Measurements from ENCODE around the gene ACP6. TPM values are rescaled to one million over a fixed set of nuclear protein-coding genes. Genes with fewer than 3 reads are reported as not detected.

ACP6 gene
- total RNA-seq, 1 experiment from 2014 or later, result 31.5 TPM

GRCh38 chr1:147669469-147670318, 630 bp downstream of the ACP6 start (continued):
- TF ChIP-seq STAT6 (CRISPR knock-in tag; conservative IDR thresholded peaks at IDR 0.05; ENCODE audit: low read depth), result no peak
- TF ChIP-seq ZBTB21 (CRISPR knock-in tag; IDR thresholded peaks at IDR 0.05; ENCODE audit: borderline replicate concordance), result no peak
- no peak for TF ChIP-seq PRRX2 (CRISPR knock-in tag; IDR thresholded peaks at IDR 0.05)
- 0 out of 2 replicates have a peak, but pooled peaks have one; percentile 54 for TF ChIP-seq RELA (CRISPR knock-in tag; IDR thresholded peaks at IDR 0.05; ENCODE audit: borderline replicate concordance)
- no peak for TF ChIP-seq NFATC4 (CRISPR knock-in tag; IDR thresholded peaks at IDR 0.05)
- peak; percentile 47; the same call in 1 of the 2 replicates for TF ChIP-seq MYBL2 (CRISPR knock-in tag; IDR thresholded peaks at IDR 0.05)
- TF ChIP-seq OVOL2 (CRISPR knock-in tag; IDR thresholded peaks at IDR 0.05; ENCODE audit: borderline replicate concordance), result no peak
- TF ChIP-seq USF1 (CRISPR knock-in tag; IDR thresholded peaks at IDR 0.05), result peak; percentile 36; the same call in 1 of the 2 replicates
- no peak for TF ChIP-seq E2F4 (CRISPR knock-in tag; IDR thresholded peaks at IDR 0.05; ENCODE audit: borderline replicate concordance, low read depth)
- no peak for TF ChIP-seq ZMAT4 (CRISPR knock-in tag; IDR thresholded peaks at IDR 0.05)
- no peak for TF ChIP-seq ELF4 (CRISPR knock-in tag; IDR thresholded peaks at IDR 0.05; ENCODE audit: low read depth)
- no peak for TF ChIP-seq IRF2 (CRISPR knock-in tag; IDR thresholded peaks at IDR 0.05; ENCODE audit: borderline replicate concordance, low read depth)
- TF ChIP-seq CDX4 (CRISPR knock-in tag; IDR thresholded peaks at IDR 0.05; ENCODE audit: borderline replicate concordance), result no peak
- TF ChIP-seq ATF6 (CRISPR knock-in tag; IDR thresholded peaks at IDR 0.05), result no peak
- TF ChIP-seq ZNF416 (CRISPR knock-in tag; IDR thresholded peaks at IDR 0.05), result no peak
- TF ChIP-seq ZNF423 (CRISPR knock-in tag; IDR thresholded peaks at IDR 0.05), result no peak
- TF ChIP-seq ZNF263 (CRISPR knock-in tag; IDR thresholded peaks at IDR 0.05; ENCODE audit: low read depth), result peak; percentile 34; the same call in 1 of the 2 replicates
- TF ChIP-seq USF2 (CRISPR knock-in tag; IDR thresholded peaks at IDR 0.05), result no peak; the same call in 1 of the 2 replicates
- no peak for TF ChIP-seq PREB (CRISPR knock-in tag; IDR thresholded peaks at IDR 0.05; ENCODE audit: borderline replicate concordance)
- no peak for TF ChIP-seq TEAD4 (CRISPR knock-in tag; IDR thresholded peaks at IDR 0.05)
- TF ChIP-seq MAX (CRISPR knock-in tag; IDR thresholded peaks at IDR 0.05), result peak; percentile 62
- TF ChIP-seq FOXJ3 (CRISPR knock-in tag; IDR thresholded peaks at IDR 0.05; ENCODE audit: borderline replicate concordance), result no peak
- no peak for TF ChIP-seq NR1H2 (CRISPR knock-in tag; IDR thresholded peaks at IDR 0.05)

Data from WTC11 (cell line).